ENCODE data around the gene ZNF35. TPM values are rescaled to one million over a fixed set of nuclear protein-coding genes. Genes with fewer than 3 reads are reported as not detected.

The ZNF35 gene
- total RNA-seq, 1 experiment from 2014 or later = 12.0 TPM

Other genes starting within 250 kb of the ZNF35 start
- 7.7 and 8.2 TPM in 2 replicates for gene ZNF445, start 171.1 kb upstream of the ZNF35 start, total RNA-seq (2014; rRNA removed)
- gene ZKSCAN7, start 93.5 kb upstream of the ZNF35 start, total RNA-seq (2014; rRNA removed) = not detected in 2 replicates
- not detected in 2 replicates for gene ZNF660, start 63.8 kb upstream of the ZNF35 start, total RNA-seq (2014; rRNA removed)
- 9.6 and 10.4 TPM in 2 replicates for gene ZNF197, start 23.7 kb upstream of the ZNF35 start, total RNA-seq (2014; rRNA removed)
- not detected in 2 replicates for gene ZNF502, start 63.9 kb downstream of the ZNF35 start, total RNA-seq (2014; rRNA removed)
- not detected in 2 replicates for gene ZNF501, start 80.9 kb downstream of the ZNF35 start, total RNA-seq (2014; rRNA removed)
- 16.5 and 20.4 TPM in 2 replicates for gene KIAA1143, start 112.9 kb downstream of the ZNF35 start, total RNA-seq (2014; rRNA removed)
- gene KIF15, start 113.1 kb downstream of the ZNF35 start, total RNA-seq (2014; rRNA removed) = 19.1 and 31.8 TPM in 2 replicates
- 6.3 and 10.2 TPM in 2 replicates for gene TMEM42, start 213.2 kb downstream of the ZNF35 start, total RNA-seq (2014; rRNA removed)
- 0.46 and 1.2 TPM in 2 replicates for gene TGM4, start 225.9 kb downstream of the ZNF35 start, total RNA-seq (2014; rRNA removed)